ENCODE results near the gene FTO.

The FTO gene

GRCh38 chr16:54120846-54121480 lies 417.0 kb downstream of the FTO start:
- no peak for TF ChIP-seq CTCF (IDR thresholded peaks at IDR 0.05; ENCODE audit: insufficient read depth, low read length, missing control alignments)
- no peak overlapping the region for H3K4me3 ChIP-seq (ENCODE audit: low read depth, low read length)
- no peak for DNase-seq (ENCODE audit: low read depth, low spot score)
- CTCF ChIA-PET = no interaction called here
- POLR2A ChIA-PET = no interaction called here

- ChIA-PET POLR2A (no interaction called here), CTCF (no interaction called here)
- TF ChIP-seq CTCF (IDR thresholded peaks at IDR 0.05; ENCODE audit: insufficient read depth, low read length, missing control alignments) = no peak
- H3K4me3 ChIP-seq (ENCODE audit: low read depth, low read length) = no peak overlapping the region
- DNase-seq (ENCODE audit: low read depth, low spot score) = no peak
These were observed 417.8 kb downstream of the FTO start for GRCh38 chr16:54121539-54122295.

- no peak for DNase-seq (ENCODE audit: low read depth, low spot score)
- H3K4me3 ChIP-seq (ENCODE audit: low read depth, low read length) = no peak overlapping the region
- CTCF ChIA-PET = no interaction called here
- POLR2A ChIA-PET = no interaction called here
- no peak for TF ChIP-seq CTCF (IDR thresholded peaks at IDR 0.05; ENCODE audit: insufficient read depth, low read length, missing control alignments)
These were observed 419.8 kb downstream of the FTO start for GRCh38 chr16:54123766-54124165.

GRCh38 chr16:54125751-54126655 lies 422.0 kb downstream of the FTO start:
- POLR2A ChIA-PET = no interaction called here
- no peak for TF ChIP-seq CTCF (IDR thresholded peaks at IDR 0.05; ENCODE audit: insufficient read depth, low read length, missing control alignments)
- DNase-seq (ENCODE audit: low read depth, low spot score) = no peak
- CTCF ChIA-PET = no interaction called here
- no peak overlapping the region for H3K4me3 ChIP-seq (ENCODE audit: low read depth, low read length)

- ChIA-PET CTCF (no interaction called here), POLR2A (no interaction called here)
- DNase-seq (ENCODE audit: low read depth, low spot score) = no peak
- H3K4me3 ChIP-seq (ENCODE audit: low read depth, low read length) = no peak overlapping the region
- no peak for TF ChIP-seq CTCF (IDR thresholded peaks at IDR 0.05; ENCODE audit: insufficient read depth, low read length, missing control alignments)
These were observed 423.0 kb downstream of the FTO start for GRCh38 chr16:54126907-54127306.
